SK-N-SH treated with all-trans-retinoic acid at 6 μM for 48 hours (cell line): ENCODE results near the gene CABP7.

Source experiments
- ATAC-seq: fragments of 200-7000 bp; cut with Tn5 transposase; 3 replicates; pipeline ENCODE4 v1.9.1; 2020; ENCODE audit warnings: mild to moderate bottlenecking, moderate library complexity
- CREB5 ChIP-seq: fragments of 250-450 bp; sonication (Bioruptor Pico); IDR thresholded peaks from 2 replicates; pipeline ENCODE4 v1.5.1; 2020; ENCODE audit warnings: low read depth, mild to moderate bottlenecking, moderate library complexity
- CSDC2 ChIP-seq: fragments of 250-450 bp; sonication (Bioruptor Pico); IDR thresholded peaks from 2 replicates; pipeline ENCODE4 v1.5.0; 2020; ENCODE audit warnings: mild to moderate bottlenecking, moderate library complexity
- CSRNP3 ChIP-seq: fragments of 250-450 bp; sonication (Bioruptor Pico); IDR thresholded peaks from 2 replicates; pipeline ENCODE4 v1.5.1; 2021; ENCODE audit warnings: mild to moderate bottlenecking, moderate library complexity
- ESRRG ChIP-seq: fragments of 250-450 bp; sonication (Bioruptor Pico); IDR thresholded peaks from 2 replicates; pipeline ENCODE4 v1.6.1; 2021; ENCODE audit warnings: mild to moderate bottlenecking
- ISL1 ChIP-seq: fragments of 250-450 bp; sonication (Bioruptor Pico); IDR thresholded peaks from 2 replicates; pipeline ENCODE4 v2.1.2; 2022; ENCODE audit warnings: mild to moderate bottlenecking, moderate library complexity
- OSR1 ChIP-seq: fragments of 250-450 bp; sonication (Bioruptor Pico); IDR thresholded peaks from 2 replicates; pipeline ENCODE4 v1.8.0; 2022; ENCODE audit warnings: moderate library complexity, mild to moderate bottlenecking, inconsistent platforms
- PATZ1 ChIP-seq: fragments of 250-450 bp; sonication (Bioruptor Pico); IDR thresholded peaks from 2 replicates; pipeline ENCODE4 v1.8.0; 2020; ENCODE audit warnings: mild to moderate bottlenecking, moderate library complexity, borderline replicate concordance
- PPARA ChIP-seq: fragments of 250-450 bp; sonication (Bioruptor Pico); IDR thresholded peaks from 2 replicates; pipeline ENCODE4 v1.5.0; 2020; ENCODE audit warnings: mild to moderate bottlenecking, borderline replicate concordance
- RARB ChIP-seq: fragments of 250-450 bp; sonication (Bioruptor Pico); IDR thresholded peaks from 2 replicates; pipeline ENCODE4 v1.8.0; 2021; ENCODE audit warnings: mild to moderate bottlenecking, moderate library complexity
- SNAI2 ChIP-seq: fragments of 250-450 bp; sonication (Bioruptor Pico); IDR thresholded peaks from 2 replicates; pipeline ENCODE4 v1.5.0; 2020; ENCODE audit warnings: mild to moderate bottlenecking, moderate library complexity
- TCF4 ChIP-seq: fragments of 250-450 bp; sonication (Bioruptor Pico); IDR thresholded peaks from 2 replicates; pipeline ENCODE4 v1.8.0; 2021; ENCODE audit warnings: mild to moderate bottlenecking, moderate library complexity, borderline replicate concordance
- TOX ChIP-seq: fragments of 250-450 bp; sonication (Bioruptor Pico); IDR thresholded peaks from 2 replicates; pipeline ENCODE4 v1.8.0; 2021; ENCODE audit warnings: mild to moderate bottlenecking, moderate library complexity, borderline replicate concordance
- ZFP3 ChIP-seq: fragments of 250-450 bp; sonication (Bioruptor Pico); IDR thresholded peaks from 2 replicates; pipeline ENCODE4 v1.5.0; 2020; ENCODE audit warnings: mild to moderate bottlenecking, moderate library complexity
- ZFP30 ChIP-seq: fragments of 450-650 bp; formaldehyde crosslinking; IDR thresholded peaks from 2 replicates; pipeline ENCODE4 v1.5.0; 2022; ENCODE audit warnings: mild to moderate bottlenecking, moderate library complexity
- ZNF565 ChIP-seq: fragments of 450-650 bp; formaldehyde crosslinking; conservative IDR thresholded peaks from 2 replicates; pipeline ENCODE4 v1.5.0; 2020; ENCODE audit warnings: low read depth, mild to moderate bottlenecking, moderate library complexity
- ZNF70 ChIP-seq: fragments of 450-650 bp; formaldehyde crosslinking; IDR thresholded peaks from 2 replicates; pipeline ENCODE4 v1.5.0; 2020; ENCODE audit warnings: mild to moderate bottlenecking, moderate library complexity
- ZNF8 ChIP-seq: fragments of 450-650 bp; formaldehyde crosslinking; IDR thresholded peaks from 2 replicates; pipeline ENCODE4 v1.5.0; 2020; ENCODE audit warnings: mild to moderate bottlenecking, moderate library complexity

CABP7 gene

GRCh38 chr22:29772170-29772641 is 52.4 kb downstream of the CABP7 start:
- ATAC-seq, result peak; percentile 91
- TF ChIP-seq ESRRG (no peak), CSRNP3 (no peak), PPARA (no peak), ZNF8 (CRISPR knock-in tag) (no peak), ZNF70 (CRISPR knock-in tag) (no peak)
- TF ChIP-seq, all 23 proteins: peak for 0

GRCh38 chr22:29773233-29773632 is 53.4 kb downstream of the CABP7 start:
- no peak for TF ChIP-seq TOX (CRISPR knock-in tag)
- TF ChIP-seq SNAI2 (CRISPR knock-in tag), result no peak
- no peak for TF ChIP-seq PATZ1 (CRISPR knock-in tag)
- TF ChIP-seq CSDC2 (CRISPR knock-in tag), result no peak
- no peak for TF ChIP-seq ZFP3 (CRISPR knock-in tag)
- peak; percentile 72 for ATAC-seq

- no peak for ATAC-seq
- TF ChIP-seq OSR1 (CRISPR knock-in tag) (no peak), ZNF565 (CRISPR knock-in tag) (no peak), SNAI2 (CRISPR knock-in tag) (no peak), CSDC2 (CRISPR knock-in tag) (no peak), CREB5 (CRISPR knock-in tag) (no peak), ISL1 (CRISPR knock-in tag) (no peak), TCF4 (CRISPR knock-in tag) (no peak), RARB (no peak), TOX (CRISPR knock-in tag) (no peak), ZFP30 (CRISPR knock-in tag) (no peak), PATZ1 (CRISPR knock-in tag) (no peak), ZNF8 (CRISPR knock-in tag) (no peak), ZFP3 (CRISPR knock-in tag) (no peak)
These were observed 60.4 kb downstream of the CABP7 start for GRCh38 chr22:29780220-29780619.

GRCh38 chr22:29780748-29781676 is 61.2 kb downstream of the CABP7 start:
- ATAC-seq, result peak; percentile 79
- no peak for TF ChIP-seq ESRRG
- peak; percentile 96 for TF ChIP-seq ZNF70 (CRISPR knock-in tag)
- TF ChIP-seq OSR1 (CRISPR knock-in tag), result 0 out of 2 replicates have a peak, but pooled peaks have one; percentile 37
- no peak for TF ChIP-seq CSRNP3
